K562 treated with DMSO at 1 percent for 24 hours (cell line): ENCODE data around the gene GALNS. TPM values are rescaled to one million over a fixed set of nuclear protein-coding genes. Genes with fewer than 3 reads are reported as not detected.

Experiments
- total RNA-seq: library from RNA; unstranded; fragments of 300-600 nt; gene quantifications from 2 replicates; pipeline ENCODE4 v1.2.3, GENCODE V29; 2022; ENCODE audit warnings: low read depth; ENCODE audit not compliant: insufficient read depth

GALNS gene
- total RNA-seq: 14.2 and 16.1 TPM in 2 replicates

GRCh38 chr16:88856828-88857727 lies at the start of gene GALNS, which contains the start of gene TRAPPC2L:
Gene GALNS (minus strand): TSS chr16:88856947. CDS start chr16:88856877, 70 bp downstream.
Gene TRAPPC2L (plus strand): TSS chr16:88857127. CDS start chr16:88857151, 24 bp downstream.

DNA sequence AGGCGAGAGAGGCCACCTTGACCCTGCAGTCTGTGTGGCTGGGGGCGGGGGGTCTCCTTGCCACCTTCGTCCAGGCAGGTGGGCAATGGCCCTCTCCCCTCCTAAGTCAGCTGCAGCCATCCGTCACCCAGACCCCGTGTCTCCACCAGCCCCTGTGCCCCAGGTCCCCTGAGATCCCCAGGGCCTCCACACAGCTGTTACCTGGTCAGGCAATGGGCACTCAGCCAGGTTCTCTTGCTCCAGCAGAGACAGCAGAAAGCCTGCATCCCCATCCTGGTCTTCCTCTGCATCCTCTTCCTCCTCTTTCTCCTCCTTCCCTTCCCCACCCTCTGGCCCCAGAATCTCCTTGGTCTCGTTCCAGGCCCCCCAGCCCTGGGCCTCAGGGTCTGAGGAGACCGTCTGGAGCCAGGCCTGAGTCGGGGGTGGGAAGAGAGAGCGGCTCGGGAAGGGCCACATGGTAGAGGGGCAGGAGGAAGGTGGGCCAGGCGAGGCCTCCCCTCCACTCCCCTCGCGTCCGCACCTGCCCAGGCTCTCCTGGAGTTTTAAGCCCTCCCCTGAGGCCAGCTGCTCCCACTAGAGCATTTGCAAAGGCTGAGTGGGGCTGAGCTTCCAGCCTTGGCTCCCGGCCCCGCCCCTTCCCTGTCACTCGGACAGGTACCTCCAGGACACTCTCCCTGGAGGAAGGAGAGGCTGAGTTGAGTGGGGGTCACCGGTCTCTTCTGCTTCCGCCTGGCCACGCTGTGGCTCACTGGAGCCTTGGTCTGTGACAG lies 9.6 kb upstream of the GALNS start, which contains the start of gene PABPN1L:
PABPN1L (minus strand) TSS at position 510 of the 770 bp plus-strand sequence; CDS start at position 456, 54 bp downstream.

GRCh38 chr16:88811769-88812512 lies 44.8 kb downstream of the GALNS start, which contains the start of gene APRT:
Gene APRT (minus strand): TSS chr16:88811928. CDS start chr16:88811899, 29 bp downstream.

GRCh38 chr16:88803264-88803987 lies 53.3 kb downstream of the GALNS start, which contains the start of gene CDT1:
Gene CDT1 (plus strand): TSS chr16:88803789. CDS start chr16:88803832, 43 bp downstream.

GRCh38 chr16:88785106-88785924 lies 71.4 kb downstream of the GALNS start, which contains the start of gene PIEZO1:
Gene PIEZO1 (minus strand): TSS chr16:88785220. CDS start chr16:88784964, 256 bp downstream.

Other genes with a start within 250 kb of the GALNS start
- gene IL17C, start 218.4 kb downstream of the GALNS start, total RNA-seq: not detected in 2 replicates
- gene CYBA, start 205.9 kb downstream of the GALNS start, total RNA-seq: 743 and 802 TPM in 2 replicates
- 131 and 151 TPM in 2 replicates for gene MVD, start 193.9 kb downstream of the GALNS start, total RNA-seq
- 3.4 and 3.6 TPM in 2 replicates for gene SNAI3, start 170.4 kb downstream of the GALNS start, total RNA-seq
- gene RNF166, start 150.5 kb downstream of the GALNS start, total RNA-seq: 67.0 and 75.1 TPM in 2 replicates
- gene CTU2, start 150.4 kb downstream of the GALNS start, total RNA-seq: 31.7 and 41.7 TPM in 2 replicates
- gene PIEZO1, start 71.7 kb downstream of the GALNS start, total RNA-seq: 248 and 280 TPM in 2 replicates
- 241 and 305 TPM in 2 replicates for gene CDT1, start 53.2 kb downstream of the GALNS start, total RNA-seq
- 205 and 275 TPM in 2 replicates for gene APRT, start 45.0 kb downstream of the GALNS start, total RNA-seq
- gene TRAPPC2L, start 180 bp upstream of the GALNS start, total RNA-seq: 54.7 and 72.0 TPM in 2 replicates
- gene PABPN1L, start 9.7 kb upstream of the GALNS start, total RNA-seq: 0.70 TPM in 1 of 2 replicates, not detected in the other
- 34.3 and 36.5 TPM in 2 replicates for gene CBFA2T3, start 120.3 kb upstream of the GALNS start, total RNA-seq
- gene ACSF3, start 236.9 kb upstream of the GALNS start, total RNA-seq: 31.0 and 37.0 TPM in 2 replicates